Measurements from ENCODE around the gene SLCO1B1.

Gene SLCO1B1

DNA sequence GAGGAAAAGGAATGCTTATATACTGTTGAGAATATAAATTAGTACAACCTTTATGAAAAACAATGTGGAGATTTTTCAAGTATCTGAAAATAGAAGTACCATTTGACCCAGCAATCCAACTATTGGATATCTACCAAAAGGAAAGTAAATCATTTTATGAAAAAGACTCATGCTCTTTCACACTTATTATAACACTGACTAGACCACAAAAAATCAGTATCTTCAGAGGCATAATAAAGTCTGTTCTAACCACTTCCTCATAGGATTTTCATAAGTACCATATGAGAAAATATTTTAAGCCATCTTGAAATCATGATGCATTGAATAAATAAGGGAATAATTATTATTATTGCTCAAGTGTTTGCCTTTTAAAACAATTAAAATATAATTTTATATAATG is 90.8 kb downstream of the SLCO1B1 start:
- no peaks in the 10 kb centered on the region for H3K9me3 ChIP-seq (ENCODE audit: control insufficient read depth, low read length)

DNA sequence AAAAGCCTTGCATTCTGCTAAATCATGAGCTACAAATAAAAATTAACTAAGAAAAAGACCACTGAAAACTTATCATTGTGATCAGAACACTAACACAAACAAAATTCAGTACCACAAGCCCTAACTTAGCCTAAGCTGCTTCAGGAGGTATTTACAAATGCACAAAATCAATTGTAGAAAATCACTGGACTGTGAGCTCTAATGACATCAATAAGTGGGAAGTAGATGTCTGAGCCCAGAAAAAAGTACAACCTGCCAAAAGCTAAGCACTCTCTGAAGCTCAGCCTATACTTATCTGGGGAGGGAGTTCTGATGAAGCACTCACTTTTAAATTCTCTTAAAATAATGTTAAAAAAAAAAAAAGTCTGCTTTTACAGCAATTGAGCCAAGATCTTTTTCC is 92.9 kb downstream of the SLCO1B1 start:
- no peak overlapping the region for H3K4me3 ChIP-seq (ENCODE audit: low read length)
- H3K36me3 ChIP-seq (ENCODE audit: control insufficient read depth, insufficient read depth, low read length, severe bottlenecking), result no peaks in the 10 kb centered on the region
- H3K9ac ChIP-seq (ENCODE audit: low read length), result no peak overlapping the region
- no peaks in the 10 kb centered on the region for H3K27me3 ChIP-seq (replicated peaks; ENCODE audit: control insufficient read depth, insufficient read depth, low read length)
- no peaks in the 10 kb centered on the region for H3K9me3 ChIP-seq (ENCODE audit: control insufficient read depth, low read length)
- no peaks in the 10 kb centered on the region for H3K4me1 ChIP-seq (ENCODE audit: control insufficient read depth, insufficient read depth, low read length)
- no peak for DNase-seq (ENCODE audit: low read depth)

More for the DNA sequence above, 90.8 kb downstream of the SLCO1B1 start:
- H3K9ac ChIP-seq (ENCODE audit: low read length), result no peak overlapping the region
- H3K4me1 ChIP-seq (ENCODE audit: control insufficient read depth, insufficient read depth, low read length), result no peaks in the 10 kb centered on the region
- no peak for DNase-seq (ENCODE audit: low read depth)
- no peaks in the 10 kb centered on the region for H3K36me3 ChIP-seq (ENCODE audit: control insufficient read depth, insufficient read depth, low read length, severe bottlenecking)
- no peaks in the 10 kb centered on the region for H3K27me3 ChIP-seq (replicated peaks; ENCODE audit: control insufficient read depth, insufficient read depth, low read length)
- no peak overlapping the region for H3K4me3 ChIP-seq (ENCODE audit: low read length)

DNA sequence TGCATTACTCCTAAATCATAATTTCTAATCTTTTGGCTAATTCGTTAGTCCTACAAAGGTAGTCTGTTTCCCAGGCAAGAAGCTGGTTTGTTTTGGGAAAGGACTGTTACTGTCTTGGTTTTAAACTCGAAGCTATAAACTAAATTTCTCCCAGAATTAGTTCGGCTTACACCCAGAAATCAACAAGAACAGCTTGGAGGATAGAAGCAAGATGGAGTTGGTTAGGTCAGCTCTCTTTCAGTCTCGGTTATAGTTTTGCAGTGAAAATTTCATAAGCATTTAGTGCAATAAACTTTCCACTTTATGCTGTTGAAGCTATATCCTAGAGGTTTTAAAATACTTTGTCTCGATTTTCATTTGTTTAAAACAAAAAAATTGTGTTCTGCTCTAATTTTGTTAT is 103.4 kb downstream of the SLCO1B1 start:
- no peaks in the 10 kb centered on the region for H3K4me1 ChIP-seq (ENCODE audit: control insufficient read depth, insufficient read depth, low read length)
- H3K27me3 ChIP-seq (replicated peaks; ENCODE audit: control insufficient read depth, insufficient read depth, low read length), result no peaks in the 10 kb centered on the region
- no peaks in the 10 kb centered on the region for H3K36me3 ChIP-seq (ENCODE audit: control insufficient read depth, insufficient read depth, low read length, severe bottlenecking)
- no peaks in the 10 kb centered on the region for H3K9me3 ChIP-seq (ENCODE audit: control insufficient read depth, low read length)
- H3K9ac ChIP-seq (ENCODE audit: low read length), result no peak overlapping the region
- no peak overlapping the region for H3K4me3 ChIP-seq (ENCODE audit: low read length)
- no peak for DNase-seq (ENCODE audit: low read depth)

DNA sequence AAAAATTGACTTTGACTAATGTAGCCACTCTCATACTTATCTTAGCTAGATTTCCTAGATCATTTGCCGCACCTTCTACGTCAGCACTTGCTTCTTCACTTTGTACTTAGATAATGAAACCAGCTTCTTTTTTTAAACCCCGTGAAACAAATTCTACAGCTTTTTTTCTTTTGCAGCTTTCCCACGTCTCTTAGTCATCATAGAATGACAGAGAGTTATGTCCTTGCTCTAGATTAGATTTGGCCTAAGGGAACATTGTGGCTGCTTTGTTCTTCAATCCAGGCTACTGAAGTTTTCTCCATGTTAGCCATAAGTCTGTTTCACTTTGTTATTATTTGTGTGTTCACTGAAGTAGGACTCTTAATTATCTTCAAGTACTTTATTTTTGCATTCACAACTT is 108.9 kb downstream of the SLCO1B1 start:
- Histone ChIP-seq H3K4me1 (ENCODE audit: control insufficient read depth, insufficient read depth, low read length) (no peaks in the 10 kb centered on the region), H3K9me3 (ENCODE audit: control insufficient read depth, low read length) (peaks cover 4% of the 10 kb centered on the region), H3K27me3 (replicated peaks; ENCODE audit: control insufficient read depth, insufficient read depth, low read length) (no peaks in the 10 kb centered on the region), H3K9ac (ENCODE audit: low read length) (no peak overlapping the region), H3K4me3 (ENCODE audit: low read length) (no peak overlapping the region), H3K36me3 (ENCODE audit: control insufficient read depth, insufficient read depth, low read length, severe bottlenecking) (no peaks in the 10 kb centered on the region)
- no peak for DNase-seq (ENCODE audit: low read depth)

DNA sequence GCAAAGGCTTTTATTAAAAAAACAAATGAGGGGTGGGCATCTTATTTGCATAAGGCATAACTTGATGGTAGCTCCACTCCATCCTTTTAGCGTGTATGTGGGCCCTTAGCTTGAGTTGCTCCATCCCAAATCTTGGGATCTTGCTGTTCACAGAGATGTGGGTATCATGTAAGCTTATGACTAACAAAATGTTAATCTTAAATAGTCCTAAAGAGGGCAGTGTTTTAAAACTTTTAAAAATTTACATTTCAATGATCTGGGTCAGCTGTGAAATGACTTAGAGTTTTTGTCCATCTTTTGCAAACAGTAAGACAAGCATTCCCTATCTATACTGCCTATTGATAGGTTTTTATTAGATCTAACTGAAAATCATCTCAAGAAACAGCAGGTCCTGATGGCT is 117.7 kb downstream of the SLCO1B1 start:
- DNase-seq (ENCODE audit: low read depth), result peak; percentile 57
- Histone ChIP-seq H3K27me3 (replicated peaks; ENCODE audit: control insufficient read depth, insufficient read depth, low read length) (no peaks in the 10 kb centered on the region), H3K4me3 (ENCODE audit: low read length) (no peak overlapping the region), H3K36me3 (ENCODE audit: control insufficient read depth, insufficient read depth, low read length, severe bottlenecking) (no peaks in the 10 kb centered on the region), H3K9ac (ENCODE audit: low read length) (no peak overlapping the region), H3K9me3 (ENCODE audit: control insufficient read depth, low read length) (no peaks in the 10 kb centered on the region), H3K4me1 (ENCODE audit: control insufficient read depth, insufficient read depth, low read length) (no peaks in the 10 kb centered on the region)

DNA sequence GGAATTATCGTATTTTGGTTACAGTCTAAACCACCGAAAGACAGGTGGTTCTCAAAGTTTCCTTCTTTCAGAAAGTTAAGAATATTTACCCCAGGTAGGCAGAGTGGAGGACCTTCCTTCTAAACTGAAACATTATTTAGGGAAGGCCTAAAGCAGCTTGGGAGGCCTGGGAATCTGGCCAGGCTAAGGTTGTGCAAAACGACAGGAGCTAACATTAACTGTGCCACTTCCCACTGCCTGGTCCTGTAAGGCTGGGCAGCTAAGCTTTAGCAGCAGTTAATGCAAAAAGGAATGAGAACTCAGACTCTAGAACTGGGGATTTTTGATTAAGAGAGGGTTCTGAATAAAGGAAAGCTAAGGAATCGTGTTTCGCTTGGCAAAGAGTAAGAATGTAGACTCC is 121.1 kb downstream of the SLCO1B1 start:
- no peak overlapping the region for H3K4me3 ChIP-seq (ENCODE audit: low read length)
- DNase-seq (ENCODE audit: low read depth), result no peak
- no peaks in the 10 kb centered on the region for H3K9me3 ChIP-seq (ENCODE audit: control insufficient read depth, low read length)
- H3K9ac ChIP-seq (ENCODE audit: low read length), result no peak overlapping the region
- H3K36me3 ChIP-seq (ENCODE audit: control insufficient read depth, insufficient read depth, low read length, severe bottlenecking), result no peaks in the 10 kb centered on the region
- H3K4me1 ChIP-seq (ENCODE audit: control insufficient read depth, insufficient read depth, low read length), result no peaks in the 10 kb centered on the region
- no peaks in the 10 kb centered on the region for H3K27me3 ChIP-seq (replicated peaks; ENCODE audit: control insufficient read depth, insufficient read depth, low read length)

DNA sequence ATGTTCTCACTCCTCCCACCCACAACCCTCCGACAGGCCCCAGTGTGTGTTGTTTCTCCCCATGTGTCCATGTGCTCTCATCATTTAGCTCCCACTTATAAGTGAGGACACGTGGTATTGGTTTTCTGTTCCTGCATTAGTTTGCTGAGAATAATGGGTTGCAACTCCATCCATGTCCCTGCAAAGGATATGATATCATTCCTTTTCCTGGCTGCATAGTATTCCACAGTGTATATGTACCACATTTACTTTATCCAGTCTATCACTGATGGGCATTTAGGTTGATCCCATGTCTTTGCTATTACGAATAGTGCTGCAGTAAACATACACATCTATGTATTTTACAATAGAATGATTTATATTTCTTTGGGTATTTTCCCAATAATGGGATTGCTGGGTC is 126.2 kb downstream of the SLCO1B1 start:
- H3K27me3 ChIP-seq (replicated peaks; ENCODE audit: control insufficient read depth, insufficient read depth, low read length), result no peaks in the 10 kb centered on the region
- no peak for DNase-seq (ENCODE audit: low read depth)
- H3K9ac ChIP-seq (ENCODE audit: low read length), result no peak overlapping the region
- H3K4me1 ChIP-seq (ENCODE audit: control insufficient read depth, insufficient read depth, low read length), result no peaks in the 10 kb centered on the region
- no peak overlapping the region for H3K4me3 ChIP-seq (ENCODE audit: low read length)
- peaks cover 7% of the 10 kb centered on the region for H3K9me3 ChIP-seq (ENCODE audit: control insufficient read depth, low read length)
- H3K36me3 ChIP-seq (ENCODE audit: control insufficient read depth, insufficient read depth, low read length, severe bottlenecking), result no peaks in the 10 kb centered on the region

DNA sequence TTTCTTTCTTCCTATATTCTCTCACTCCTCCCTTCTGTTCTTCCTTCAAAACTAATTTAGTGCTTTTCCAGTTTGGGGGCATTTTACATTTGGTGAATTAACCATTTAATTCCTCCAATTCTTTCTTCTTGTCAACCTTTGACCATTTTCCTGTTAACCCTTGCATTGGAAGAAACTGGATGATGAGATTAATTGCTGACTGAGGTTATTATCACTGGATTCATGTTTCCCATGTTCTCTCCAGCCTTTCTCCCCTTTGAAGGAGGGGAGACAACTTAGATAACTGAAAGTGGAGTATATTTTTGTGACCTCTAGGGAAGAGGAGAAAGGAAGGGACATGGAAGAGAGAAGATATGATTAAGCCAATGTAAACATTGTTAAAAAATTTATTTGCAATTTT is 133.2 kb downstream of the SLCO1B1 start:
- no peak overlapping the region for H3K9ac ChIP-seq (ENCODE audit: low read length)
- DNase-seq (ENCODE audit: low read depth), result no peak
- no peaks in the 10 kb centered on the region for H3K4me1 ChIP-seq (ENCODE audit: control insufficient read depth, insufficient read depth, low read length)
- no peaks in the 10 kb centered on the region for H3K36me3 ChIP-seq (ENCODE audit: control insufficient read depth, insufficient read depth, low read length, severe bottlenecking)
- H3K9me3 ChIP-seq (ENCODE audit: control insufficient read depth, low read length), result peaks cover 17% of the 10 kb centered on the region
- no peaks in the 10 kb centered on the region for H3K27me3 ChIP-seq (replicated peaks; ENCODE audit: control insufficient read depth, insufficient read depth, low read length)
- H3K4me3 ChIP-seq (ENCODE audit: low read length), result no peak overlapping the region

DNA sequence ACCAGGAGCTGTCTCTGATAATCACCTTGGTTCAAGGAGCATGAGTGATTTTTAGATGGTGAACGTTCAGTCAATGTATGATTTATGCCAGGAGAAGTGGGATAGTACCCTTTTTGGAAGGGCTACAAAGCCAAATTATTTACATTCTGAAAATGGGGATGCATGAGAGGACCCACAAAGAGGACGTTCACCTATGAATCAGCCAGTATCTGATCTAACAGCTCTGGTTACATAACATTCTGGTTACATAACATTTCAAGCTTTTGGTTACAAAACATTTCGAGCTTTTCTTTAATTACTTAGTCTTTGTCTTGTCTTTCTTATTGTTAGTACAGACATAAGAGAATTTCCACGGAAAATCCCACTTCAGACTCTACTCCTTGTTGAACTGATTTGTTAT is 134.9 kb downstream of the SLCO1B1 start:
- Histone ChIP-seq H3K36me3 (ENCODE audit: control insufficient read depth, insufficient read depth, low read length, severe bottlenecking) (no peaks in the 10 kb centered on the region), H3K9me3 (ENCODE audit: control insufficient read depth, low read length) (peaks cover 11% of the 10 kb centered on the region), H3K9ac (ENCODE audit: low read length) (no peak overlapping the region), H3K4me3 (ENCODE audit: low read length) (no peak overlapping the region), H3K4me1 (ENCODE audit: control insufficient read depth, insufficient read depth, low read length) (peaks cover 4% of the 10 kb centered on the region), H3K27me3 (replicated peaks; ENCODE audit: control insufficient read depth, insufficient read depth, low read length) (no peaks in the 10 kb centered on the region)
- no peak for DNase-seq (ENCODE audit: low read depth)

DNA sequence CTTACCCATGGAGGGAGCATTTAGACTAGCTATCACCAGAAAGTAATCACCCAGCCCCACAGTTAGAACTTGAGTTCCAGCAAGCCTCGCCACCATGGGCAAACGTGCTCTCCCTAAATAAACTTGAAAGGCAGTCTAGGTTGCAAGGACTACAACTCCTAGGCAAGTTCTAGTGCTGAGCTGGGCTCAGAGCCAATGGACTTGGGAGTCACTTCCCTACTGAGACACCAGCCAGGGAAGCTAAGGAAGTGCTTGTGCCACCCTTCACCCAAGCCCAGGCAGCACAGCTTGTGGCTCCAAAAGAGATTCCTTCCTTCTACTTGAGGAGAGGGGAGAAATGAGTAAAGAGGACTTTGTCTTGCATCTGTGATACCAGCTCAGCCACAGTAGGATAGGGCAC is 145.8 kb downstream of the SLCO1B1 start:
- H3K36me3 ChIP-seq (ENCODE audit: control insufficient read depth, insufficient read depth, low read length, severe bottlenecking), result no peaks in the 10 kb centered on the region
- no peaks in the 10 kb centered on the region for H3K9me3 ChIP-seq (ENCODE audit: control insufficient read depth, low read length)
- no peak for DNase-seq (ENCODE audit: low read depth)
- no peaks in the 10 kb centered on the region for H3K27me3 ChIP-seq (replicated peaks; ENCODE audit: control insufficient read depth, insufficient read depth, low read length)
- no peak overlapping the region for H3K9ac ChIP-seq (ENCODE audit: low read length)
- H3K4me3 ChIP-seq (ENCODE audit: low read length), result no peak overlapping the region
- no peaks in the 10 kb centered on the region for H3K4me1 ChIP-seq (ENCODE audit: control insufficient read depth, insufficient read depth, low read length)

All from adipocyte (in vitro differentiated cells).